GM18511 (cell line): ENCODE data around the gene APBB2.

Experiments used
- ATAC-seq: cut with Tn5 transposase; IDR thresholded peaks from one replicate; pipeline ENCODE4 v1.9.1; 2021; ENCODE audit warnings: mild to moderate bottlenecking, moderate library complexity; ENCODE audit not compliant: unreplicated experiment

Gene APBB2

GRCh38 chr4:41216294-41217019 is 2.1 kb upstream of the APBB2 start:
- ATAC-seq = peak; percentile 46

GRCh38 chr4:41215969-41216293 is 1.6 kb upstream of the APBB2 start:
- no peak for ATAC-seq

DNA sequence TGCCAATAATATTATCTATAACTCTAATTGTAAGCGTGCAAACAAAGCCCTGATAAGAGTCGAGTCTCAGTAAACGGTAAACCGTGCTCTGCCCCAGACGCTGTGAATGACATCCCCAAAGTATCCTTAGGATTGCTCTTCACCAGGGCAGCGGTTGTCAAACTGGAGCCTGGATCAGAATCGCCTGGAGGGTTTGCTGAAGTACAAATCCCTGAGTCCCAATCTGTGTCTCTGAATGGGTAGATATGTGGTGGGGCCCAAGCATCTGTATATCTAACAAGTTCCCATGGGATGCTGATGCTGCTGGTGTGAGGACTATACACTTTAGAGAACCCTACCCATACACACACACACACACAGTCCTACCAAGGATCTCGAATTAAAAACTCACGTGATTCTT is 813 bp upstream of the APBB2 start:
- no peak for ATAC-seq

DNA sequence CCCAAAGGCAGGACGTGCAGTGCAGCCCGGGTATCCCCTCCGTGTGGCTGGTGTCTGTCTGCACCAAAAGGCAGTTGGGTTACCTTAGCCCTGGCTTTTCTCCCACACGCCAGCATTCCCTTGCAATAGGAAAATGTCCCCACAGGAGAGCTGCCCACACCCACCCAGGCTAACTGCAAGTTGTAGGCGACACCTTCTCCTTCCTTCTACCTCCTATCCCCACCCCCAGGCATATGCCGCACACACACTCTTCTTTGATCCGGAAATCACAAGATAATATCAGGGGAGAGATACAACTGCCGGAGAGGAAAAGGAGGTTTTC is 444 bp upstream of the APBB2 start:
- peak; percentile 4 for ATAC-seq

DNA sequence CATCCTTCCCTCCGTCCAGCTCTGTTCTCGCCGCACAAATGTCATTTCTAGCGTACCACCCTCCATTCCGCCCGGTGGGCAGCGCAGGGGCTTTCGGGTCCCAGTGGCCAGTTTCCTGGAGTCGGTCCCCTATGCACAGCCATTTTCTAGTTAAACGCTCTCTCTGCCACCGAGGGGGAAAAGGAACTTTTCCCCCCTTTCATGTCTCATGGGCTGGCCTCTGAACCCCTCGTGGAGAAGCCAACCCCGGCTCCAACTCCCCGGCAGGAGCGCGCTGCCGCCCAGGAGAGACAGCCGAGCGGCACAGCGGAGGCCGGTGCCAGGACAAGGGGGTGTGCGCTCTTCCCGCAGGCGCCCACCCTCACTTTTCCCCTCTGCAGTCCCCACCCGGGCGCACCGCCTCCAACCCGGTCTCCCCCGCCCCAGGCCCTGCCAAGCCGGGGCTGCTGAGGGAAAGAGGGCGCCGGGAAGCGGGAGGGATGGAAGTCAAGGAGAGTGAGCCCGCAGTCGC is 662 bp downstream of the APBB2 start:
- ATAC-seq = peak; percentile 15

DNA sequence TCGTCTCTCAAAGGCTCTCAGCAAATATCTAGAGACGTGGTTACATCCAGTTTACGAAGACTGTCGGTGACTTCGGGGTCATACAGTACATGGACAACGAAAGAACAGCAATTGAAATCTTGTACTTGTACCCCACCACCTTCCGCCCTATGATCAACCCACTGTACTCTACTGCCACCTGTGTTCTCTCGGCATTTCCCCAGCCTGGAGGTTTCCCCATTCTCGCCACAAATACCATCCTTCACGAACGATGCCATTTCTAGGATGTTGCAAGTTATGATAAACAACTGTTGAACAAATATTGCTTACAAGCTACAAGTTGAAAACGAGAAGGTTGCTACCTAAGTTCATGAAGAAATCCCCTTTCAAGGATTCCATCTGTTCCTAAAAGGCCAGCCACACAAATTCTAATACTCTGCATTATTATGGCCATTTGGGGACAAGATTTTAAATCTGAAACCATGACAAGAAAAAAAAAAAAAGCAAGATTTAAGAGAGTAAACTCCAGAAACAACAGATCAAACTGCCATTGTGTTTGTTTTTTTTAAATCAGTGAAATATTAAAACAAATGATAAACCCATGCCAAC is 1.6 kb downstream of the APBB2 start:
- ATAC-seq = peak; percentile 38

DNA sequence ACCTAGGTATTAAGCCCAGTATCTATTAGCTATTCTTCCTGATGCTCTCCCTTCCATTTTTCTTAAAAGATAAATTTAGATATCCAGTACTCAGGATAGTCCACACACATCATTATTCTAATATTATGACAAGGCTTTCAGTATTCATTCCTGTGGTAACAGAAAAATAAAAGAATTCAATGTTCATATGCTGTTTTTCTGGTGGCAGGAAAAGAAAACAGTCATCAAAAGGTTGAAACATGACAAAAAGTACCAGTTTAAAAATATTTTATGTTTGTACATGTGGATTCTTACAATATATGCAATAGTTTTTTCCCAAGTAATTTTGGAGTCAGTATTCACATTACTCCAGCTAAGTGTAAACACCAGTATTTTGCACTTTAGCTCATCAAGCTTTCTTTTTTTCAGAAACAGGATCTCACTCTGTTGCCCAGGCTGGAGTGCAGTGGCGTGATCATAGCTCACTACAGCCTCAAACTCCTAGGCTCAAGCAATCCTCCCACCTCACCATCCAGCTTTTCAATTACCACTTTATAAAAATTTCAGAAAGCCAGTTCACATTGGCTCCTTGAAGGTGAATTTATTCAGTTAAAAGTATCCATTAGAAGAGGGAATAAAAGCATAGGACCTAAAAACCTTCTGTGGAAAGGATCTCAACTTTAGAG is 2.3 kb downstream of the APBB2 start:
- no peak for ATAC-seq

DNA sequence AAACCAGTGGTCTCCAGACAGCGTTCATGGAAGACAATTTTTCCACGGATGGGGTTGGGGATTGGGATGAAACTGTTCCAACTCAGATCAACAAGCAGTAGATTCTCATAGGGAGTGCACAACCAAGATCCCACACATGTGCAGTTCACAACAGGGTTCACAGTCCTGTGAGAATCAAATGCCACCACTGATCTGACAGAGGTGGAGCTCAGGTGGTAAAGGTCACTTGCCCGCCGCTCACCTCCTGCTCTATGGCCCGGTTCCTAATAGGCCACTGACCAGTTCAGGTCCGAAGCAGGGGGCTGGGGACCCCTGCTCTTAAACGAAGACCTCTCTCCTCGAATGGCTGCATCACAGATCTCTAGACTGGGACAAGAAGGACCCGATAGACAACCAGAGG is 4.4 kb downstream of the APBB2 start:
- no peak for ATAC-seq

DNA sequence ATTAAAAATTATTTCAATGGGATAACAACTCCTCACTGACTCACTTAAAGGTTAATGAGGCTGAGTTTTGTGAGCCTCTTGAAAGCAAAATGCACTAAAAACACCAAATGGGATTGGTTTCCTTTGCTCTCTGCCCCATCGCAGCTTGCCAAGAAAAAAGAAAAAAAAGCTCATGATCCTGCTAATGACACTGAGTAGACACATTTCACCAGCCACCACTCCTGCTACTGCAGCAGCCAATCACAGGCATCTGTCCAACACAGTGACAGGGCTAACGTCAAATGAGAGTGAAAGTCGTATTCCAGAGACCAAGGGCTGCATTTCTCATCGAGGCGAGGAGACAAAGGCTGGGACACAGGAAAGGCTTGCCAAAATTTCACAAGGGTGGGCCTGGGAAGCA is 5.2 kb downstream of the APBB2 start:
- ATAC-seq = no peak

GRCh38 chr4:41207291-41207831 is 7.0 kb downstream of the APBB2 start:
- no peak for ATAC-seq

DNA sequence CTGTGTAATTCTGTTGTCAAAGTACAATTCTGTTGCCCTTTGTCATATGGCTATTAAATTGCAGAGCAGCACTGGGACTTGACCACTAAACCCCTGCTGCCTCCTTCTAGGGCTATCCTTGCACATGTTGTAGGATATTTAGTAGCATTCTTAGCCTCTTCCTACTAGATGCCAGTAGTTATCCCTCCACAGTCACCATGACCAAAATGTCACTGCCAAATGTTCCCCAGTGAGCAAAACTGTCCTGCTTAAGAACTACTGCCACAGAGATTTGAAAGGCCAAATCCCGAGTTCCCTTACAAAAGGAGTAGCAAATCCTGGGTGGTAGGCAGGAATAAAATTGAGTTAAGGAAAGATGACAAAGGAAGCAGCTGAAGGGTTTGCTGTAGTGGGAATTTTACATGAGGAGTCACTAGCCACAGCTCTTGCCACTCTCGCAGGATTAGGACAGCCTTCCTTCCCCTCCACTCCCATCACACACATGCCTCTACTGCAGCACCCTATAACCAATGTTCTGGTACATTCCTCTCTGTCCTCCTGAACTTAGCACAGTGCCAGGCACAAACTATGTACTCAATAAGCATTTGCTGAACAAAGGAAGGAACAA is 8.4 kb downstream of the APBB2 start:
- ATAC-seq = no peak

DNA sequence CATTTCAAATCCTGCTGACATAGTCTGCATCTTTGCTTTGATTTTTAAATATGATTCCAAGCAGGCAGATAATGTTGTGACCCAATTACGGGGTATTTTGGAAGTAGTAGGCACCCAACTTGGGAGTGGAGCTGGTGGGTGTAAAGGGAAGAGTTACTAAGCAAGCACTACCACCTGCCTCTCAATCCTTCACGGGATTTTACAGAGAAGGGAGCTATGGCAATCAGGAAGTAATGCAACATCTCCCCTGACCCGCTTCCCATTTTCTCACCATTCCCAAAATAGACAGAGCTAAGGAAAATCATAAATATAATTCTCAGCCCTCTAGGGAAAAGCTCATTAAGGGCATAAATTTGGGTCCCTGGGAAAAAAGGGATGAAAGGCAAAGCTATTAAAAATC is 9.2 kb downstream of the APBB2 start:
- ATAC-seq = no peak

GRCh38 chr4:41204400-41204978 is 9.9 kb downstream of the APBB2 start:
- no peak for ATAC-seq

DNA sequence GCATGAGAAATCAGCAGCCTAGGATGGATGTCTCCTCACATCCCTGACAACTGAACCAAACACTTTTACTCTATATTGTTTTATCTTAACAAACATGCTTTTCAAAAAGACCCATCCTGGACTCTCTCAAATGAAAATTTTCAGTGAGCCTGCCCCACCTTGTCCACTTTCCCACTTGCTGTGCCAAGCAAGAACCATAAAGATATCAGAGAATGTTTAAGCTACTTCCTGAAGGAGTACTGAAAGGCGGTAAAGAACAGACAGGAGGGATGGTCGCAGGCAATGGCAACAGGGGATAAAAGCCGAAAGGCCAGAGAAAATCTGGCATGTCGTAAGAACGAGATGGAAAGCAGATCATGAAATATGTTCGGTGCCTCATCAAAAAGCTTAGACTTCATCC is 10.5 kb downstream of the APBB2 start:
- ATAC-seq = no peak

DNA sequence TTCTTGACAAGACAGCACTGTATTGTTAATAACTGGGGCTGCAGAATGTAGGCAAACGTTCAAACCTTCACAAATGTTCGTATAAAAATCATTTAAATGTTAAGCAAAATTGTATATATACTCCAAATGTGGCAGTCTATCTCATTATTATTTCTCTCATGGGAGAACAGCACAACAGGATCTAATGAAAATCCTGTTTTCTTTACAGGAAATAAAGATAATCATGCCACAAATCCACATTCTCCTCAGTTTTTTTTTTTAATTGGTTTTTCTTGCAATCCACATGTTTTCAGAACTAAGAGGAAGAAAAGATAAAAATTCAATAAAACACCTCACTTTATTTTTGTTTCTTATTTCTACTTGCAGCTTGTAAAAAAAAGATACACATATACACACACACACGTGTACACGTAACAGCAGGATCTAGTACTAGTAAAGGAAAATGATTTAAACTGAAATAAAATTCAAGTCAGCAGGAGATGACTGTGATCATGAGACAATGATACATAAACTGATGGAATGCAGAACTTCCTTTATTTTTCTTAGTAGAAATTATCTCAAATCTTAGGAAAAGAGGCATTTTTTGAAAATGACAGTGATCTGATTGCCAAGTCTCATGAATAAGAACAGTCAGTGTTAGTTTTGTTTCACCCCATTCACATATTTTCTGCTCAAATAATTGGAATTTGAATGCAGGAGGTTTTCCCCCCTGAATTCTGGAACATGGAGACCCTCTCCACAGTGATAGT is 11.3 kb downstream of the APBB2 start:
- no peak for ATAC-seq

DNA sequence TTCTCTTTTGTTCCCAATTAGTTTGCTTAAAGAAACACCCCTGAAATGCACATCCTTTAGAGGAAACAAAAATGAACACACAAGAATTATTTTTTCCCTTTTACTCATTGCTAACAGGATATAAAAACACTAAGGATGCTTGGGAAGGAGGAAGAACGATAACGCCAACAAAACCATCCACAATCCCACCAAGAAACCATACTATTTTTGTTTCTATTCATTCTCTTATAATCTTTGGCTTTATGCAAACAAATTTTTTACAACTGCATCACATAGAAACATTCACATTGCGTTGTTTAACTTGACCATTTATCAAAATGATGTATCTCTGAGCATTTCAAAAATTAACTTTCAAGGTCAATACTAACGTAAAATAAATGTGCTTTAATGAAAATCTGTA is 12.0 kb downstream of the APBB2 start:
- no peak for ATAC-seq

GRCh38 chr4:41200486-41201017 is 13.8 kb downstream of the APBB2 start:
- ATAC-seq = no peak

DNA sequence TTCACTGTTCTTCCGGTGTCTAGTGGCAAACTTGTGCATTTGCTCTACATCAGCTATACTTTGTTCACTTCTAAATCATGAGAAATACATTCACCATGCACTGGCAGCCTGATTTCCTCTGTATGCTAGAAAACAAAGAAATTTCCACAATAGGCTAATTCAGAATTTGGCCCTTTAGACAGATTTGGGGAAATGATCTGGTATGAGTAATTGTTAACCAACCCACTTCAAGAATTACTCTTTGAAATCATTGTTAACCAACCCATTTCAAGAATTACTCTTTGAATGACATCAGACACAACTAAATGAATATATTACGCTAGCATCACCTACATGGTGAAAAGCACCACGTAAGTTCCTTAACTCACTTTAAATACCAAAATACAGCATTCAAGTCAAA is 14.6 kb downstream of the APBB2 start:
- no peak for ATAC-seq

DNA sequence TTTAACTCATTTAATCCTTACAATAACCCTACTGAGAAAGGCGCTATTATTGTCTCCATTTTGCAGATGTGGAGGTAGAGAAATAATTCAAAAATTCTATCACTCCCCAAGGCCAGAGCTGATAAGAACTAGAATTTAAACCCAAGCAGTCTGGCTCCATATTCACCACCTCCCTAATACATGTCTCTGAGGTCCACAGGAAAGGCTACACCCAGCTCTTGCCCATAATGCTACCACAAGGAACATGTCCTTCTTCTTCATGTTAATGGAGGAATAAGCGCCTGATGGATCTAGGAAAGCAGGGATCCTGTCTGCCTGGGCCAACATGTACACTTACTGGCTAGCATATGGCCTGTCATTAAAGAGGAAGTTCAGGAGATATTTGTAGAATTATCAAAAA is 16.3 kb downstream of the APBB2 start:
- no peak for ATAC-seq

DNA sequence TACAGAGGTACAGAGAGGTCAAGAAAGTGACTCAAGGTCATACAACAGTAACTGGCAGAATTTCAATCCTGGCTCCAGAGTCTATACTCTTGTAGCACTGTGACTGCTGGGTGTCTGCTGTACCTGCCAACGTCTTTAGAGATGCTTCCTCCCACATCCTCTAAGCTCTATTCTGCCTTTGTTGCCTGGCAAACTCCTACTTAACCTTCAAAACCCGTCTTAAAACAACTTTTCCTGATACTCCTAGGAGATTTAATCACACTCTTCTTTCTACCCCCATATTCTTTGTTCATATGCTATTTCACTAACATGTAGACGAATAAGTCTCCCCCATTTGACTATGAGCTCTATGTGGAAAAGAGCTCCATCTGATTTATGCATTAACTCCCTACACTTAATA is 16.8 kb downstream of the APBB2 start:
- ATAC-seq = no peak
